Bone marrow (tissue), 2 donors: Measurements from ENCODE around the gene CELF3.
"Not testable (repeated sequence)": the region's sequence is repeated elsewhere in the genome, so short reads cannot be mapped to it uniquely, and the experiment has no call there.

Experiments used
- DNase-seq, 2 donors: peaks; one replicate each; lab custom pipeline; 2025; lab: John Stamatoyannopoulos, UW

The CELF3 gene

DNA sequence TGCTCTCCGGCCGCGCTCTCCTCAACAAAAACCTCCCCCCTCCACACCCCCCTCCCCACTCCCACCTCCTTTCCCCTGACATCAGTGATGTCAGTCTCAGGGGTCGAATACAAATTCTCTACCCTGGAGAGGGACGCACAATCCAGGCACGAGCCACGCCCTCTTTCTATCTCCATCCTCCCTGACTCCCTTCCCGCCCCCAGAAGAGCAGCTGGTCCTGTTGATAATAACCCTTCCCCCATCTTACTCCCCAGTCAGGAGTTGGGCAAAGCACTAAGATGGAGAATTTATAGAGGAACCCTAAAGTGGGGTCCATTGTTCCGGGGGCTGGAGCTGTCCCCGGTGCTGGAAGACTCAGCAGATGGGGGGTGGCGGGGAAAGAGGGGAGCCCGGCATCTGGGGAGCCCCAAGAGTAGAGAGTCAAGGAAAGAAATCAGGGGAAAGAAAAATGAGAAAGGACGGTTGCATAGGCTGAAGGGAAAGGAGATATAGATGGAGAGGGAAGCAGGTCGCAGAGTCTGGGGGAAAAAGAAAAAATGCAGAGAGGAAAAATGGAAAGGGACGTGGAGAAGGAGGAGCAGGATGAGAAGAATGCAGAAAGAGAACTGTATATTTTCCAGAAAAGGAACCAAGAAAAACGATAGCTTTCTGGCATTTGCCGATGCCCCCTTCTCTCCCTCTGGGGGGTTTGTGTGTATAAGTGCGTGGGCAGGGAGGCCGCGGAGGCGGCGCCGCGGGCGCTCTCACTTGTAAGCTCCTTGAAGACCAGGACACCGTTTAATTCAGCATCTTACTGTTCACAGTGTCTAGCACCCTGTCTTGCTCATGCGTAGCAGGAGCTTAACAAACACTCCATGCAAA lies at the start of gene CELF3:
Gene CELF3, minus strand, starts transcription at position 33 of the 861 bp plus-strand sequence. CDS start 783 bp downstream, outside the sequence.
- DNase-seq: no peak

DNA sequence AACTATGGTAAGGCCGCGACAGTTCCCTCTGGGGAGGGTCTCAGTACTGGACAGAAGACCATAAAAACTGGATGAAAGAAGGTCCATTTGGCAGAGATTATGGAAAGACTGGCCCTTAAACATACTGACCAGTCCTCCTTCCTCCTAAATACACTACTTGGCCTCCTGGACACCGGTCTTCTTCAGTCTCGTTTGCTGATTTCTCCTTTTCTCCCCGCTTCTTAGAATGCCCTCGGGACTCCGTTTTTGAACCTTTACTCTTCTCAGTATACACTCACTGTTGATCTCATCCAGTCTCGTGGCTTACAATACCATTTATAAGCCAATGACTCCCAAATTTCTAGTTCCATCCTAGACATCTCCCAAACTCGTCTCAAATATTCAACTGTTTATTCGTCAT lies 47.4 kb upstream of the CELF3 start:
- no peak for DNase-seq

DNA sequence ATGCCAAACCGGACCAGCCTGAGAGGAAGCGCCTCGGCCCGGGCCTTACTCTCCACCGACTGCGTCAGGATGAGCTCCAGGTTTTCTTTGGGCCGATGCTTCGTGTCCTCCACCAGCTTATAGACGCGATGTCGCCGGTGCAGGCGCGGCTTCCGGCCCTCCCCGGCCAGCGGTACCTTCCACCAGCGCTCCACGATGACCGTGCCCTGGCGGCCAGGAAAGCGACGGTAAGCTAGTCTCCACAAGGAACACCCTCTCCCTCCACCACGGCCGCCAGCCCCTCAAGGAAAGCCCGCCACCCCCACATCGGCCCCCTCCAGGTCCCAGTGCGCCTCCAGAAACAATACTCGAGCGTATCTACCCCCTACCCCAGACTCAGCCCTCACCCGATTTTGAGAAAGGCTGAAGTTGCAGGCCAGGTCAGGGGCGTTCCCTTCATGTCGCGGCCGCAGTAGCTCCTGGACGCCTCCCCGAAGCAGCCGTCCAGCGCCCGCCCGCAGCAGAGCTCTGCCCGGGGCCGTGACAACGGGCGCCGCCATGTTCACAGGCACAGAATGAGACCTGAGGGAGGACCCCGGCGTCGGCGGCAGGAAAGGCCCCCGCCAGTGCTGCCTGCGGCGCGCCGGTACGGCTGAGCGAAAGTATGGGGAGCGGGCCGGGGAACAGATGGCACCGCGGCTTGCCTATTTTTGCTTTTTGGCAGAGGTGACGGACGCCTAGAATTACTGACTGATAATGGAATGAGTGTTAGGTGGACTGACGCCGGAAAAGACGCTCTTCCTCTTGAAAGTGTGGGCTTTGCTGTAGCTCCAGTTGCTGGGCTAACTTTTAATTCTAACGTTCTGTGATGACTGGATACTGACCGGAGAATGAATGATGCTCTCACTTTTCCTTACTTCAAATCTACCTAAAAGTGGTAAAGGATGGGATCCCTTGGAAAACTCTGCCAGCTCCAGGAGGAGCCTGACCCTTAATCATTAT lies 46.6 kb upstream of the CELF3 start, which contains the start of gene MRPL9:
Gene MRPL9, minus strand, starts transcription at position 556 of the 981 bp plus-strand sequence. Its CDS starts 17 bp downstream, at position 539.
- DNase-seq: peak; percentile 52 to 67

DNA sequence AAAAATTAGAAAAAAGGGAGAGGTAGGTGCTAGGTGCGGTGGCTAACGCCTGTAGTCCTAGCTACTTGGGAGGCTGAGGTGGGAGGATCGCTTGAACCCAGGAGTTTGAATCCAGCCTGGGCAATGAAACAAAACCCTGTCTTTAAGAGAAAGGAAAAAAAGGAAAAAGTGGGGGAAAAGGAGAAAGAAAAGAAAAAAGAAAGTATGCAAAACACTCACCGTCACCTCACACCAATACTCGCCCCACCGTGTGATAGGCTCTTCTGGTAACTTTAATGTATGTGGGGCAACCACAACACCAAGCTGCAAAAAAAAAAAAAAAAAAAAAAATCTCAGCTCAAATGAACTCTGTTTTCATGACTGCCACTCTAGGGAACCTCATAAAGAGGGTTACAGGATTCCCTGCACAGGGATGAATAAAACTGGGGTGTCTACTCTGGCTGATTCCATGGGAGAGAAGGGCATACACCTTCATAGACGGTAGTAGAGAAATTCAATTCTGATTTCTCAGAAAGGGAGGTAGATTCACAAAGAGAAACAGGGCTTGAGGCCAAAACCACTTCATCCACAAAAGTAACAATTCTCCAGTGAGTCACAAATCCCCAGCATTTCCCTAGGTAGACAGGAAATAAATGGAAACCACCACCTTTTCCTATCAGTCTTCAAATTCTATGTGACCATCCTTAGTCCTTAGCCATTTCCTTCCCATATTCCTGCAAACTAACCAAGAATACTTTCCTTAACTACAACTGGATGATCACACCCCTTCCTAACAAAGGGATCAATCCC lies 44.2 kb upstream of the CELF3 start:
- no peak for DNase-seq

DNA sequence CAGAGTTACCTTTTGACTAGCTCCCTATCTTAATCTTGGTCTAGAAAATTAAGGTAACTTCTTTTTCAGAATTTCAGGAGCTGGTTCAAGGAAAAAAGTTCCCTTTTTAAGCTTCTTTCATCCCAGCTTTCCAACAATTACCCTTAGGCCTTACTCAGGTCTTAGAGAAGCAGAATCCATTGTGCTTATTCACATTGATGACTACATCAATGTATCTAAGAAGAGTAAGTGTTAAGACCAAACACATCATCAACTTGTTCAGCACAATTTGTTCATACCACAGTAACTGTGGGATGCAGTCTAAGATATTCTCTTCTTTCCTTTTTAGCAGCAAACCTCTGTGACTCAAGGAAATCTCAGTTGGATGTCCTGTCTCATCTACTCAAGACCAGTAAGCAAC lies 42.6 kb upstream of the CELF3 start:
- DNase-seq: no peak

DNA sequence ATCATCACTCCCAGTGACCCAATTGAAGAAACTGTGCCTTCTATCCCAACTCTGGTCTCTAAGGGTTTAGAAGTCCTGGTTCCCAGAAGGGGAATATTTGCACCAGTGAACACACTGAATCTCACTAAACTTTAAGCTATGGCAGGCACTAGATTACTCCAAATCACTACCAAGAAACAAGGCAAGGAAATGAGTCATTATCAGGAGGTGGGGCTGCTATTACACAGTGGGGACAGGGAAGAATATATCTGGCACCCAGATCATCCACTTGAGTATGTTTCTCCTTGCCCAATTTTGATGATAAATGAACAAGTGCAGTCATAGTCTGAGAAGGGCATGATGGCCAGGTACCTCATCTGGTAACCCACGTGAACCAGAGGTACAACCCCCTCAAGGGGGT lies 39.7 kb upstream of the CELF3 start:
- DNase-seq: no peak

DNA sequence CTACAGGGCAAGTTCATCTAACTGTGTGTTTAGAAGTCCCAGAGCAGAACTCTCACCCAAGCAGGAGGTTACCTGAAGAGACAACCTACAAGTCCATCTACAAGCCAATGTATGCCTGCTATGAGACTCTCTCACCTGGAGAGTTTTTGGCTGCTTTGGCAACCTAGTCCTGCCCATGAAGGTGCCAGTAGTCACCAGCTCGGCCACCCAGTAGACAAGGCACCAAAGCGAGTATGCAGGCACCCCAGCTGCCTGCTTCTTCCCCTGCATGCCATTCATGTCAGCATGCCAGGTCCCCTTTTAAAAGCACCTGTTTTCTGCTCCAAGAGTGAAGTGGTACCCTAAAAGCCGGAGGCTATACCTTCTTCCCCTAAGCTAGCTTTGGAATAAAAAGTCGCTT lies 24.9 kb upstream of the CELF3 start:
- no peak for DNase-seq

DNA sequence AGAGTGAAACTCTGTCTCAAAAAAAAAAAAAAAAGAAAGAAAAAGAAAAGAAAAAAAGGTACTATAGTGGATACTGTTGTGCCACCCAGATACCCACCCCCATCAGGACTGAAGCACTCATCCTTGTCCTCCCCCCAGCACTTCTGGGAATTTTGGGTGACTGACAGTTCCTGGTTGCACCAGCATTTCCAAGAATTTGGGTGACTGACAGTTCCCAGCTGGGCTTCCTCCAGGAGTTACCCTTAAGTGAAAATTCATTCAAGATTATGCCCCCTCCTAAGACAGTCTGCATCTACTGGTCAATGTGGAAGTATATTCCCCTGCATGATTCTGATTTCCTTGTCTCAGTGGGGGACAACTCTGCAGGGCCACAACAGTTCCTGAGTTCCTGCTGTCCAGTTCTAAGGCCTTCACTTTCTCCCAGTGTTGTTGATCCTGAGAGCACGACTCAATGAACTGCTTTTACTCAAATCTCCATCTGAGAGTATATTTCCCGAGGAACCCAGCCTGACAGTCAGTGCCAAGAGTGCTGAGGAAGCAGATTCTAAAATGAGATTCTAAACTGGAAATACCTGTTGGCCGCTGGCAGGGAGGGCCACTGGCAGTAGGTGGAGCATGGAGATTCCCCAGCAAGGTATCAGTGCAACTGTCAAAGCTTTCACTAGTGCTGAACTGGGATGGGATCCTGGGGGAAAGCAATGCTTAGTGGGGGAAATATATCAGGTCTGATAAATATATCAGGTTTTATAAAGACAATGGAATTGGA lies 23.2 kb upstream of the CELF3 start:
- no peak for DNase-seq

DNA sequence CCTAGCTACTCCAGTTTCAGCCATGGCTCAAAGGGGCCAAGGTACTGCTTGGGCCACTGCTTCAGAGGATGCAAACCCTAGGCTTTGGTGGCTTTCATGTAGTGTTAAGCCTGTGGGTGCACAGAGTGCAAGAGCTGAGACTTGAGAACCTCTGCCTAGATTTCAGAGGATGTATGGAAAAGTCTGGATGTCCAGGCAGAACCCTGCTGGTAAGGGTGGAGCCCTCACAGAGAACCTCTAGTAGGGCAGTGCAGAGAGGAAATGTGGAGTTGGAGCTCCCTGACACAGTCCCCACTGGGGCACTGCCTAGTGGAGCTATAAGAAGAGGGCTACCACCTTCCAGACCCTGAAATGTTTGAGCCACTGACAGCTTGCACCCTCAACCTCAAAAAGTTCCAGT lies 20.9 kb upstream of the CELF3 start:
- DNase-seq: no peak

DNA sequence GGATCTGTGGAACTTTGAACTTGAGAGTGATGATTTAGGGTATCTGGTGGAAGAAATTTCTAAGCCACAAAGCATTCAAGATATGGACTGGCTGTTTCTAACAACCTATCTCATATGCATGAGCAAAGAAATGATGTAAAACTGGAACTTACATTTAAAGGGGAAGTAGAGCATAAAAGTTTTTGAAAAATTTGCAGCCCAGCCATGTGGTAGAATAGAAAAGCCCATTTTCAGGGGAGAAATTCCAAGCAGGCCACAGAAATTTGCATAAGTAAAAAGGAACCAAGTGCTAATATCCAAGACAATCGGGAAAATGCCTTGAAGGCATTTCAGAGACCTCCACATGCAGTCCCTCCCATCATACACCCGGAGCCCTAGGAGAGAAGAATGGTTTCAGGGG lies 20.4 kb upstream of the CELF3 start:
- DNase-seq: no peak

DNA sequence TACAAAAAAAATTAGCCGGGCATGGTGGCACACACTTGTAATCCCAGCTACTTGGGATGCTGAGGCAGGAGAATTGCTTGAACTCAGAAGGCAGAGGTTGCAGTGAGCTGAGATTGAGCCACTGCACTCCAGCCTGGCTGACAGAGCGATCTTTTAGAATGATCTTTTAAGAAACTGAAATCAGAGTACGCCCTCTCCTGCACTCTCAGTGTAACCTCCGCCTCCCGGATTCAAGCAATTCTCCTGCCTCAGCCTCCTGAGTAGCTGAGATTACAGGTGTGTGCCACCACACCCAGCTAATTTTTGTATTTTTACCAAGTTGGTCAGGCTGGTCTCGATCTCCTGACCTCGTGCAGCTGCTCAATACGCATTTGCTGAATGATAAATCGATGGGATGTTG lies 17.4 kb upstream of the CELF3 start:
- not testable (repeated sequence) for DNase-seq

DNA sequence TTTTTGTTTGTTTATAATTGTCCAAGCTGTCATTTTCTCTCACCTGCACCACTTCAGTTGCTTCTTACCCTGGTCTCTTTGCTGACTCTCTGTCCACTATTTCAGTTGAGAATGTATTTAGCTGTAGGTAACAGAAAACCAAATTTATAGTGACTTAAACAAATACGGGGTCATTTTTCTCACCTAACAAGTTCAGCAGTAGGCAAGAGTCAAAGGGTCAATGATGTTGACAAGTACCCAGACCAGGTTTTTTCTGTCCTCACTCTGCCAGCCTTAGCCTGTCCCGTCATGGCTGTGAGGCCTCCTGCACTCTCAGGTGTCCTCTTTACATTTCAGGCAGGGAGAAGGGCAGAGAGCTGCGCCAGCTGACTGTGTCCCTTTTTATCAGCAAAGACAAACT lies 16.5 kb upstream of the CELF3 start:
- no peak for DNase-seq

DNA sequence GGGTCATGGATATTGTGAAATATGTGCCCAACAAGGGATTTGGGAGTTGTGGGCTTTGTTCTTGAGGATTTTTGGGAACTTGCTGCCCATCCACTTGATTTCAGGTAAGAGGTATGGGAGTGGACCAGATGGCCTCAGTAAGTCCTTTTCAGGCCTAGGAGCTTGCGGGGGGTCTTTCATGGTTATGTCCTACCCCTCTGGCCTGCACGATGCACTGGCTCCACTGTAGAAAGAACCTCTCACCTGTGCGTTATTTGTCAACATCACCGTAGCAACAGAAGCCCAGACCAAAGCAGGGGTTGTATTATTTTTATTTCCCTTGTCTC lies 13.3 kb upstream of the CELF3 start:
- no peak for DNase-seq

DNA sequence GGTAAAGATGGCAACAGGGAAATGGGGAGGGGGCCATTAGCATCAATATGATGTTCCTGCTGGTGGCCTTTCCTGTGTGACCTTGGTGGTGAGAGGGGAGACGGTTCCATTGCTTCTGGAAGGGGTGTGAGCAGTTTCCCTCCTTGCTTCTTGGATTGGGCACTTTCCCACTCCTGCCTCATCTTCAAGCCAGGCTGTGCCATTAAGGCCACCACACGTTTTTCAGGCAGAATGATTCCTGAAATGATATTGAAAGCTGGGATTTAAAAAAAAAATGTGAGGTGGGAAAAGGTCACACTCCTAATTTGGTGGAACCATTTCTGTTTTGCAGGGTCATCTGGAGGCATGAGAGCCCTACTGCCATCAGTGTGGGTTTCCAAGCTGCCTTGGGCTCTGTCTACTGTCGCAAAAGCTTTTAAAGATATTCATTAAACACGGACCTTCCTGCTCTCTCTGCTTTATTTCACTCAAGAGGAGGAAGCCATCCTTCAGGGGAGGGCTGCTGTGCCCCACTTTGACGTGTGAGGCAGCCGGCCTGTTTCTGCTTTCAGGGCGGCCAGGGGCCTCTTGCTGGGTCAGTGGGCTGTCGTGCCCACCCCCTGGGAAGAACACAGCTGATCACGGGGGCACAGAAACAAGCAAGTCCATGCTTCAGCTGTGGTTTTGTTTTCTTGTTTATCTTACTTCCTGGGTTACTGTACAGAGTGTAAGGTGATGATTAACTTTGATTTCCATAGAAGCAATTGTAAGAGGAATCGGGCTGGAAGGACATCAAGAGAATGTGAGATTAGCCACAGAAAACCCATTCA lies 12.8 kb upstream of the CELF3 start:
- DNase-seq: no peak

DNA sequence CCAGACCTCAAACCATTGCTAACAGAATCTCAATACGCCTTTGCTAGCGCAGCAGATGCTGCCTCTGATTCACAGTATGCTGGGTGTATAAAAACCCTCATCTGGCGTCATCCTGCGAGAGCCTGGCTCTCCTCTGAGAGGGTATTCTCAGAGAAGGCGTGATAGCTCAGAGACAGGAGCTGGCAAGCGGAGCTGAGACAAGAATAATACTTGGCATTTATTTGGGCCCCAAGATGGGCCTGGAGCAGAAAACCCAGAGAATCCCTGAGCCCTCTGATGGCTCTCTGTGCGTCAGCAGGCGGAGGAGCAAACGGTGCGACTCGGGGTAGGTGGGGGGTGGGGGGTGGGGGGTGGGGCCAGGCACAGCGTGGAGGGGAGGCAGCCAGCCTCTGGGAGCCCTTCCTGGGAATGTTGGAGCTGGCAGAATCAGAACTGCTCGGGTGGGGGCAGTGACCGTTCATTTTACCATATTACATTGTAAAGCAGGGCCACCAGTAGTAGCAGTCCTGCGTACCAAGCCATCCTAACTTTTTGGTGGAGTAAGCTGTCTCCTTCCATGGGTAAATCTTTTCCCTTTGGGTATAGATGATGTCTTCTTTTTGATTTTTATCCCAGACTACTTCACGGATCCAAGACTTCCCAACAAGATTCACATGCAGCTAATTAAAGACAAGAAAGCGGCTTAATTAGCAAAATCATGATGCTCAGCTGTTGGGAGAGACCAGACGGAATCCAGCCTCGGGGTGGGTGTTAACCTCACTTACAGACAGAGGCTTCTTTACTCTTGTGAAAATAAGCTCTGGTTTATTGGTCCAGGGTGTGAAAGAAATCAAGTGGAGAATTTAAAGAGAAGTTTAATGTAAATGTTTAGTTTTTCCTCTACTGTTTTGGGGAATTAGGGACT lies 11.8 kb upstream of the CELF3 start:
- DNase-seq: no peak

DNA sequence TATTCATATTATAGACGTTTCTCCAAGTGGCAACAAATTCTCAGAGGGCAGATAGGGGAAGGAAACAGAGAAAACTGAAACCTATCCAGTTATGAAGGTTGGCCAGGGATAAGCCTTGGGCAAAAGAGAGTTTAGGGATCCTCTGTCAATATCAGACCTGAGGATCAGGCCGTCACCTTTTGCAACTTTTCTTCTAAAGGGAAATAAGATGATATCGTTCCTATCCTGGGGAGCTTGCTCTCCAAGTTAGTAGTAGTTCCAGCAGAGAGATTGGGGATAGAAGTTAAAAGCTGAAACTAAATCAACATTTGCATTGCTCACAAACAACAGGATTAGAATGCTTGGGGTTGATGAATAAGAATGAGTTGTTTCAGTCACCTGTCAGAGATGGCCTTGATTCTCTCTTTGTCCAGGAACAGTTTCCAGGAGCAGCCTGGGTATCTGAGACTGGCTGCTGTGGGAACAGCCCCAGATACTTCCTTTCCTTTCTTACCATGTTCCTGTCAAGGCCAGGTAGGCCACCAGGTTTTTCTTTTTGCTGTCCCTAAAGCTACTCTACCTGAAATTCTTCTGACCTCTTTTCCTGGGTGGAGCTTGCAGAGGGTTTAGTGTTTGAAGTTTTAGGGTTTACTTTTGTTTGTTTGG lies 7.2 kb upstream of the CELF3 start:
- no peak for DNase-seq

DNA sequence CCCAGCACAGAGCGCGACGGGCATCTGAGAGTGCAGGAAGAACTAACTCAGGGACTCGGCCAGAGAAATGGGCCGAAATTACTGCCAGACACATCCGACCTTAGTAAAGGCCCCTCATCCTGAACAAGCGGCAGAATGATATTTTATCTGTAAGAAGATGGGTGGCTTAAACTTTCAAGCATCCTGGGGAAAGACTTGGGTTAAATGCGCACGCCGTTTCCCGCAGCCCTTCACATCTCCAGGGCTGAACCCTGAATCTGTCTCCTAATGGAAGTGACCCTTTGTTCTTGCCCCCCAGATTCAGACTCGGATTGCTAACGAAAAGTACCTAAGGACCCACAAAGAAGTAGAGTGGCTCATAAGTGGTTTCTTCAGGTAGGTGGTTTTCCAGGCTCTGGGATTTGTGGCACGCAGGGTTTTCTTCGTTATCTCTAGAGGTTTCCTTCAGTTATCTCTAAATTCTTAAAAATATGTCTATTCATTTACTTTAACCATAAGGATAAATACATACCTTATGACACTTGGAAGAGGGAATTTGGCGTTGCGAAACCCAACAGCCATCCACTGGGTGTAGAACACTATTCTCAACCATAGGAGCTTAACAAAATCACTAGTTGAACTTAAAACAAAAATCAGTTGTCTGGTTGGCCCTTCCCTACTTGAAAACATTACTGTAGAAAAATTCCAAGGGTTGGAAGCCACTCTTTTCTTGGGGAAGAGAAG lies 5.3 kb upstream of the CELF3 start:
- DNase-seq: no peak
